NCI-H1092 treated with DMSO at 0.1 percent for 48 hours (cell line): Measurements from ENCODE around the gene MAL.
"Not testable (repeated sequence)": the region's sequence is repeated elsewhere in the genome, so short reads cannot be mapped to it uniquely, and the experiment has no call there.

Experiments
- DNase-seq: peaks from one replicate; lab custom pipeline; 2025; lab: John Stamatoyannopoulos, UW

MAL gene

DNA sequence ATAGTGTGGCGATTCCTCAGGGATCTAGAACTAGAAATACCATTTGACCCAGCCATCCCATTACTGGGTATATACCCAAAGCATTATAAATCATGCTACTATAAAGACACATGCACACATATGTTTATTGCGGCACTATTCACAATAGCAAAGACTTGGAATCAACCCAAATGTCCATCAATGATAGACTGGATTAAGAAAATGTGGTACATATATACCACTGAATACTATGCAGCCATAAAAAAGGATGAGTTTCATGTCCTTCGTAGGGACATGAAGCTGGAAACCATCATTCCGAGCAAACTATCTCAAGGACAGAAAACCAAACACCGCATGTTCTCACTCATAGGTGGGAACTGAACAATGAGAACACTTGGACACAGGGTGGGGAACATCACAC, 72.8 kb downstream of the MAL start:
- DNase-seq: not testable (repeated sequence)

DNA sequence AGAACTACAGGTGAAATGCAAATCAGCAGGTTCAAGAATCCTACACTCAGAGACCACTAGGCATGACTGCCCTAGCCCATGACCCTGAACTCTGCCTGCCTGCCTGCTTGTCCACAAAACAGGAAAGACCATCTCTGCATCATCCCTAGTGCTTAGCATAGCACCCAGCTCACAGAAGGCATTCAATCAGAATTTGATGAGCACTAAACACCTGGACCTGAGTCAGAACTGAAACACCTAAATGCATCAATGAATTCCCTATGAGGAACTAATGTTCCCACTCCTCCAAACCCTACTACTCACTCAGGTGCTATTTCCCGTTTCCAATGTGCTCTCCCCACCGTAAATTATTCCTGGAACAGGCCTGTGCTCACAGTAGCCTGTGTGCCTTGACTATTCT, 74.4 kb downstream of the MAL start:
- no peak for DNase-seq
